Measurements from ENCODE around the gene STING1. TPM values are rescaled to one million over a fixed set of nuclear protein-coding genes. Genes with fewer than 3 reads are reported as not detected.
A peak's percentile ranks its signal among the peaks of the same experiment; 100 is the strongest.

STING1 gene
- total RNA-seq, 1 experiment from 2014 or later = 1.6 TPM

DNA sequence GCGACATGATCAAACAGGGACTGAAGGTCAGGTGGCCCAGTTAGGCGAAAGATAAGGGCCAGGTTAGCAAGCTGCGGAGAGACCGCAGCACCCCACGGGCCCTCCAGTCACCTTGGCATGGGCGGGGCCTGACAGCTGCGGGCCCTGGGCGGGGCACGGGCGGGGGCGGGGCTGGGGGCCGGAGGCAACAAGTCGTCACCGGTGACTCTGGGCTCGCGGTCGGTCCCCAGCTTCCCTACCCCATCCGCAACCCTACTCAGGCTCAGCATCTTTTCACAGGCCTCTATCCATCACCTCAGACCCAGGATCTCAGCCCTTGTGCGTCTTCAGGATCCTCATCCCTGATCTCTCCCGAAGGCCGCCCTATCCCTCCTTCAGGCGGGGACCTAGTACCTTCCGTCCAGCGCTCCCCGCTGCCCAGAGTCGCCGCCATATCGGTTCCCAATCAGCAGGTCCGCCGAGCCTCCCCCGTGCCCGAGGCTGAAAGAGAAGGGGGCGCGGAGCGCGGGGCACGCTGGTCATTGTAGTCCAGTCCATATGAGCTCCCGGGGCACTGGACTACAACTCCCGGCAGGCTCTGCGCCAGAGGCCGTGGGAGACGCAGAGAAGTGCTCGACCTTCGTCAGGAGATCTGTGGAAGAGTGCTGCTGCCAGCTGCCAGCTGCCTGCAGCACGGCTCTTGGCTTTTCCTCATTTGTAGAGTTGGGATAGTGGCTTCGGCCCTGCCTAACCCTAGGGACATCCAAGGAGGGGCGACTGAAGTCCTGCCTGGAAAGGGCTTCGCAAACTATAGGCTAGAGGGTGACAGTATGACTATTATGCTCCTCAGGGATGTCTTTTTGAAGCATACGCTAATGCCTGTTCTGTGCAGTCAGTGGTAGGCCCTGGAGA is 43.3 kb downstream of the STING1 start, which contains the start of gene DNAJC18 (continued):
- TF ChIP-seq ARID4B (CRISPR knock-in tag; IDR thresholded peaks at IDR 0.05; ENCODE audit: borderline replicate concordance) (no peak), MAX (CRISPR knock-in tag; IDR thresholded peaks at IDR 0.05) (peak; percentile 84), ZNF423 (CRISPR knock-in tag; IDR thresholded peaks at IDR 0.05) (no peak), ZNF219 (CRISPR knock-in tag; IDR thresholded peaks at IDR 0.05; ENCODE audit: borderline replicate concordance) (no peak), ZBTB21 (CRISPR knock-in tag; IDR thresholded peaks at IDR 0.05; ENCODE audit: borderline replicate concordance) (no peak)
- TF ChIP-seq, protein P1, sequence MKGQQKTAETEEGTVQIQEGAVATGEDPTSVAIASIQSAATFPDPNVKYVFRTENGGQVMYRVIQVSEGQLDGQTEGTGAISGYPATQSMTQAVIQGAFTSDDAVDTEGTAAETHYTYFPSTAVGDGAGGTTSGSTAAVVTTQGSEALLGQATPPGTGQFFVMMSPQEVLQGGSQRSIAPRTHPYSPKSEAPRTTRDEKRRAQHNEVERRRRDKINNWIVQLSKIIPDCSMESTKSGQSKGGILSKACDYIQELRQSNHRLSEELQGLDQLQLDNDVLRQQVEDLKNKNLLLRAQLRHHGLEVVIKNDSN (CRISPR knock-in tag; IDR thresholded peaks at IDR 0.05) = peak; percentile 68; the same call in 1 of the 2 replicates

- CTCF ChIA-PET = interaction anchor here (0.9 to 3.5 kb wide), 13 partner anchors 16 to 934 kb away, joined by 3 to 25 read pairs (median 6); no protein-coding TSS in a partner anchor
- Mint-ChIP-seq H3K27ac (peak overlapping the region; percentile 20; the same call in 1 of the 2 replicates), H3K36me3 (peaks cover 6% of the 10 kb centered on the region; the same call in 1 of the 2 replicates), H3K9me3 (no peaks in the 10 kb centered on the region), H3K4me1 (peaks cover 27% of the 10 kb centered on the region), H3K4me3 (peak overlapping the region; percentile 95), H3K27me3 (ENCODE audit: low read depth) (peaks cover 4% of the 10 kb centered on the region; the same call in 1 of the 2 replicates)
- TF ChIP-seq NFE2L1 (CRISPR knock-in tag; IDR thresholded peaks at IDR 0.05) (no peak), RORB (CRISPR knock-in tag; IDR thresholded peaks at IDR 0.05) (no peak), GRHL2 (CRISPR knock-in tag; IDR thresholded peaks at IDR 0.05; ENCODE audit: insufficient replicate concordance, severe bottlenecking) (no peak), NR3C1 (CRISPR knock-in tag; conservative IDR thresholded peaks at IDR 0.05; ENCODE audit: low read depth) (no peak), MYBL2 (CRISPR knock-in tag; IDR thresholded peaks at IDR 0.05) (no peak), ZBTB21 (CRISPR knock-in tag; IDR thresholded peaks at IDR 0.05; ENCODE audit: borderline replicate concordance) (no peak), KAT7 (CRISPR knock-in tag; IDR thresholded peaks at IDR 0.05; ENCODE audit: borderline replicate concordance) (no peak), IRF2 (CRISPR knock-in tag; IDR thresholded peaks at IDR 0.05; ENCODE audit: borderline replicate concordance, low read depth) (no peak), NR2C2 (CRISPR knock-in tag; IDR thresholded peaks at IDR 0.05) (no peak), JAZF1 (CRISPR knock-in tag; IDR thresholded peaks at IDR 0.05) (no peak)
- TF ChIP-seq, protein P2, sequence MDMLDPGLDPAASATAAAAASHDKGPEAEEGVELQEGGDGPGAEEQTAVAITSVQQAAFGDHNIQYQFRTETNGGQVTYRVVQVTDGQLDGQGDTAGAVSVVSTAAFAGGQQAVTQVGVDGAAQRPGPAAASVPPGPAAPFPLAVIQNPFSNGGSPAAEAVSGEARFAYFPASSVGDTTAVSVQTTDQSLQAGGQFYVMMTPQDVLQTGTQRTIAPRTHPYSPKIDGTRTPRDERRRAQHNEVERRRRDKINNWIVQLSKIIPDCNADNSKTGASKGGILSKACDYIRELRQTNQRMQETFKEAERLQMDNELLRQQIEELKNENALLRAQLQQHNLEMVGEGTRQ (CRISPR knock-in tag; IDR thresholded peaks at IDR 0.05) = no peak
- TF ChIP-seq, protein P3, sequence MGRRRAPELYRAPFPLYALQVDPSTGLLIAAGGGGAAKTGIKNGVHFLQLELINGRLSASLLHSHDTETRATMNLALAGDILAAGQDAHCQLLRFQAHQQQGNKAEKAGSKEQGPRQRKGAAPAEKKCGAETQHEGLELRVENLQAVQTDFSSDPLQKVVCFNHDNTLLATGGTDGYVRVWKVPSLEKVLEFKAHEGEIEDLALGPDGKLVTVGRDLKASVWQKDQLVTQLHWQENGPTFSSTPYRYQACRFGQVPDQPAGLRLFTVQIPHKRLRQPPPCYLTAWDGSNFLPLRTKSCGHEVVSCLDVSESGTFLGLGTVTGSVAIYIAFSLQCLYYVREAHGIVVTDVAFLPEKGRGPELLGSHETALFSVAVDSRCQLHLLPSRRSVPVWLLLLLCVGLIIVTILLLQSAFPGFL (CRISPR knock-in tag; IDR thresholded peaks at IDR 0.05; ENCODE audit: borderline replicate concordance) = no peak
- TF ChIP-seq, protein P1 (CRISPR knock-in tag; IDR thresholded peaks at IDR 0.05) = no peak
- DNase-seq (ENCODE audit: low spot score) (no peak), ATAC-seq (no peak)
- POLR2A ChIA-PET = interaction anchor here (0.7 to 1.4 kb wide), 8 partner anchors 8 to 123 kb away, joined by 3 to 7 read pairs (median 4); partner anchors contain the start of gene SPATA24
Observed at GRCh38 chr5:139438707-139439012, 43.9 kb downstream of the STING1 start.
